GM18870 (cell line): Measurements from ENCODE around the gene CYB5R4.
"Not testable (repeated sequence)": the region's sequence is repeated elsewhere in the genome, so short reads cannot be mapped to it uniquely, and the experiment has no call there.

Experiments used
- ATAC-seq: cut with Tn5 transposase; IDR thresholded peaks from one replicate; pipeline ENCODE4 v1.9.1; 2021; ENCODE audit warnings: moderate library complexity; ENCODE audit not compliant: unreplicated experiment

CYB5R4 gene

GRCh38 chr6:83907623-83908390 lies 48.3 kb downstream of the CYB5R4 start:
- ATAC-seq: not testable (repeated sequence)

- ATAC-seq: no peak
Measured at GRCh38 chr6:83908813-83909212, 49.3 kb downstream of the CYB5R4 start.

GRCh38 chr6:83911278-83911677 lies 51.8 kb downstream of the CYB5R4 start:
- ATAC-seq: no peak

GRCh38 chr6:83914953-83915352 lies 55.5 kb downstream of the CYB5R4 start:
- ATAC-seq: no peak

DNA sequence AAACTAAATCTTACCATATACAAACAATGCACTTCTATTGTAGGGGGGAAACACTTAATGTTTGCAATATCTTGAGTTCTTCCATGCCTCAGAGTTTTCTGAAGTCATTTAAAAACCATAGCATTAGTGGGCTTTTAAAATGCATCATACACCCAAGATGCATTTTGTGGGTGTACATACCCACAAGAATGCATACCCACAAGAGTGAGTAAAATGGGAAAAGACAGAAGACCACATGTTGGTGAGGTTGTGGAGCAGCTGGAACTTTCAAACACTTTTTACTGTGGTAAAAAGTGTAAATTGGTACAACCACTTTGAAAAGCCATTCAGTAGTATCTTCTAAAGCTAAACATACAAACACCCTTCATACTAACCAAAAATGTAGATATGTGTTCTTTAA lies 57.5 kb downstream of the CYB5R4 start:
- no peak for ATAC-seq

GRCh38 chr6:83920017-83920416 lies 60.5 kb downstream of the CYB5R4 start:
- ATAC-seq: no peak

GRCh38 chr6:83921315-83921714 lies 61.8 kb downstream of the CYB5R4 start:
- no peak for ATAC-seq

DNA sequence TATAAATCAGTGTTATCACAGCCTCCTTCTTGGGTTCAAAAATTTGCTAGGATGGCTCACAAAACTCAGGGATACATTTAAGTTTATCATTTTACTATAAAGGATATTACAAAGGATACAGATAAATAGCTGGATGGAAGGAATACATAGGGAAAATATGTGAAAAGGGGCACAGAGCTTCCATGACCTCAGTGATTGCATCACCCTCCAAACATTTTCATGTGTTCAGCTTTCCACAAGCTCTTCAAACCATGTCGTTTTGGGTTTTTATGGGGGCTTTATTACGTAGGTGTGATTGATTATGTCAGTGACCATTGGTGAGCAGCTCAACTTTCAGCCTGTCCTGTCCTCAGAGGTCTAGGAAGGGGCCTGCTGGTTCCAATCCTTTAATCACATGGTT lies 68.0 kb downstream of the CYB5R4 start:
- ATAC-seq: no peak

DNA sequence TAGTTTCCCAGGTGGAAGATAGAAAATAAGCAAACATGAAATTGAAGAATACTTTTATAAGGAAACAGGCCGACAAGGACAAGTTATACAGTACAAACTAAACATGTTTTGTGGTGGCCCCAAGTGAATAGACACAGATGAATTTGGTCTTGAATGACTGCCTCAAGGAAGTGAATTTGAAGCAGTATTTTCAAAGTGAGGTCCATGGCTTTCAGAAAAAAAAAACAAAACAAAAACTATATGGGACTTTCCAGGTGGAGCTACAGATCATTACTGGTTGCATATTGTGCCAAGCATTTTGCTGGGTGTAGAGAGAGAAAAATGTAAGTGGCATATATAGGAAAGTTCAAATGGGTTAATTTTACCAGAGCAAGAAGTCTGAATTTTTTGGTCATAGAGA lies 68.8 kb downstream of the CYB5R4 start:
- no peak for ATAC-seq

GRCh38 chr6:83946201-83946833 lies 86.8 kb downstream of the CYB5R4 start:
- ATAC-seq: not testable (repeated sequence)

- not testable (repeated sequence) for ATAC-seq
Measured at GRCh38 chr6:83947983-83948382, 88.5 kb downstream of the CYB5R4 start.

DNA sequence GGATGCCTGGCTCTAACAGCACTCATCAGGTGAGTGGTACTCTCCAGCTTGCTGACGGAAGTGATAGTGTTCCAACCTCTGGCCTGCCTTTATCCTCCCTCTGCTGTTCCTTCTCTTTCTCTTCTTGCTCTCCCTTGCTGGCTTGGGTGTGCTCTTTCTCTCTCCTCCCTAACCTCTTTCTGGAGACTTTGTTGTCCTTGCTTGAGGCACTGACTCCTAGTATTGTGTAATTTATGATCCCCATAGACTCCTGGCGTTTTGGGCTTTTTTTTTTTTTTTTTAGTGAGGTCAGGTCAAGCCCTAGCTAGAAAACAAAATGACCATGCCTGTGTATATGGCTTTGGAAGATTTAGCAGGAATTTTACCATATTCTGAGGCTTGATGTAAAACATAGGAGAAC lies 89.4 kb downstream of the CYB5R4 start:
- ATAC-seq: no peak

DNA sequence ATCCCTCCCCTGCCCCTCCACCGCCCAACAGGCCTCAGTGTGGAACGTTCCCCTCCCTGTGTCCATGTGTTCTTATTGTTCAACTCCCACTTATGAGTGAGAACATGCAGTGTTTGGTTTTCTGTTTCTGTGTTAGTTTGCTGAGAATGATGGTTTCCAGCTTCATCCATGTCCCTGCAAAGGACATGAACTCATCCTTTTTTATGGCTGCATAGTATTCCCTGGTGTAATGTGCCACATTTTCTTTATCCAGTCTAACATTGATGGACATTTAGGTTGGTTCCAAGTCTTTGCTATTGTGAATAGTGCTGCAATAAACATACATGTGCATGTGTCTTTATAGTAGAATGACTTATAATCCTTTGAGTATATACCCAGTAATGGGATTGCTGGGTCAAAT lies 91.9 kb downstream of the CYB5R4 start:
- ATAC-seq: not testable (repeated sequence)

GRCh38 chr6:83952830-83953229 lies 93.3 kb downstream of the CYB5R4 start:
- no peak for ATAC-seq

DNA sequence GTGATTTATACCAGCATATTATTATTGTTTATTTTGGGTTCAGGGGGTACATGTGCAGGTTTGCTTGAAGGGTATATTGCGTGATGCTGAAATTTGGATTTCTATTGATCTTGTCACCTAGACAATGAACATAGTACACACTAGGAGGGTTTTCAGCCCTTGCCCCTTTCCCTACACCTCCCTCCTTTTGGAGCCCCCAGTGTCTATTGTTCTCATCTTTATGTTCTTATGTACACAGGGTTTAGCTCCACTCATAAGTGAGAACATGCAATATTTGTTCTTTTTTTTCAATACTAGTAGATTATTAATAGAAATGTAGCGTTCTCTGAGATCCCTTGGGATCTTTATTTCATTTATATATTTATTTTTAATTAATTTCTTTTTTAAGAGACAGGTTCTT lies 94.9 kb downstream of the CYB5R4 start:
- ATAC-seq: no peak

GRCh38 chr6:83958241-83958685 lies 98.8 kb downstream of the CYB5R4 start:
- ATAC-seq: no peak

DNA sequence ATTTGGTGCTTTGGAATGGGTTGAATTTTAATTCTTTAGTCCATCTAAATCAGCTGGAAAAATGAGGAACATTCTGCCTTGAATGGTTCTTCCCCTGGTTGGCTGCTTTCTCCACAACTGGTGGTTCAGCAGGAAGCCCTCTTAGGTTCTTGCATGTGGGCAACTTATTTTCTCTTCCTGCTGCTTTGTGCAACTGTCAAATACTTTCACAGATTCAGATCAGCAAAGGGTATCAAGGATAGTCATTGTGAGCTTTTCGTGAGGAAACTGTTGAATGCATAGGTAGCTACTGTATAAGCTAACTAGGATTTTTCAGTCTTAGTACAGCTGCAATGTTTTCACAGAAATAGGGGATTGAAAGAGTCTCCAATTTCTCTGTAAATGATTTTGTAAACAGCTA lies 101.2 kb downstream of the CYB5R4 start:
- ATAC-seq: no peak

DNA sequence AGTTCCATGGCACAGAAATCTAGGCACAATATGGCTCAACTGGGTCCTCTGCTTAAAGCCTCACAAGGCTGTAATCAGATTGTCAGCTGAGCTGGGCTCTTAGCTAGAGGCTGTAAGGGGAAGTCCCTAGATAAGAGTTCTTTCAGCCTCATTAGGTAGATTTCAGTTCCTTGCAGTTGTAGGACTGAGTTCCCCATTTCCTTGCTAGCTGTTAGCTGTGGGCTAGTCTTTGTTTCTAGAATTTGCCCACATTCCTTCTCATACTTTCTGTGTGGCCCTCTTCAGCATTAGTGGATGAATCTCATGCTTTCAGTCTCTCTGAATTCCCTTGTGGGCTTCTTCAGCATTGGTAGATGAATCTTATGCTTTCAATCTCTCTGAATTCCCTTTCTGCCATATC lies 103.1 kb downstream of the CYB5R4 start:
- peak; percentile 87 for ATAC-seq

GRCh38 chr6:83966539-83966938 lies 107.0 kb downstream of the CYB5R4 start:
- no peak for ATAC-seq

- no peak for ATAC-seq
Measured at GRCh38 chr6:83970582-83970981, 111.1 kb downstream of the CYB5R4 start.

GRCh38 chr6:83974409-83975050 lies 115.0 kb downstream of the CYB5R4 start:
- no peak for ATAC-seq
